Hepatocyte (in vitro differentiated cells): ENCODE measurements around the gene PEAK1.

Experiments
- CTCF ChIP-seq: fragments of 200-600 bp; sonication (generic); IDR thresholded peaks from 2 replicates; pipeline ENCODE4 v1.5.1; 2016; ENCODE audit warnings: antibody characterized with exemption, mild to moderate bottlenecking; ENCODE audit not compliant: poor library complexity
- EZH2 ChIP-seq: fragments of 200-600 bp; sonication (generic); IDR thresholded peaks from 2 replicates; pipeline ENCODE4 v1.6.1; 2016; ENCODE audit warnings: antibody characterized with exemption, mild to moderate bottlenecking, borderline replicate concordance

DNA sequence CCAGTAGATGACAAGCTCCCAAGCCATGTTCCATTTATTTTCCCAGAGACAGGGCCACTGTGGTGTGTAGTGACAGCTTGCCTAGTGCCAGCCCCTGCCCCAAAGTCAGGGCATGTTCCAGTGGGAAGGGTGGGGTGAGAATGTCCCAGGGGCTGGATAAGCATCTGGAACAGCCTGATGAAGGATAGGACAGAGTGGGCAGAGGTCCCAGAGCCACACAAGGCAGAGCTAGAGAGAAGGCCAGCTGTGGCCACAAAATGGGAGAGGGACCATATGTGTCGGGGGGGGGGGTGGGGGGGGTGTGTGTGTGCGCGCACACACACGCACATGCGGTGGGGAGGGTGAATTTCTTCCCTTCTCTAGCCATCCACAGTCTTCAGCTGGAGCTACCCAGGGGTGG is 322.0 kb downstream of the PEAK1 start:
- TF ChIP-seq CTCF (no peak), EZH2 (no peak)
